Breast epithelium (tissue), 3 donors: ENCODE measurements around the gene ERC1.

Experiments
- POLR2A ChIP-seq: fragments of 450-650 bp; IDR thresholded peaks from one replicate; pipeline ENCODE4 v1.6.1; 2016; ENCODE audit warnings: antibody characterized with exemption, mild to moderate bottlenecking, moderate library complexity
- POLR2AphosphoS5 ChIP-seq, 3 donors: sonication (generic); formaldehyde crosslinking; IDR thresholded peaks; one replicate each; pipeline ENCODE4 v1.6.1; 2017; ENCODE audit warnings: antibody characterized with exemption in 3 of 3
- TF ChIP-seq, protein P1 (sequence below), 3 donors: fragments of 450-650 bp; IDR thresholded peaks; one replicate each; pipeline ENCODE4 v1.5.1; 2016 to 2017; ENCODE audit warnings: antibody characterized with exemption in 3 of 3, mild to moderate bottlenecking in 3 of 3, moderate library complexity in 3 of 3

- TF ChIP-seq POLR2A (no peak), POLR2AphosphoS5 (IDR thresholded peaks at IDR 0.05) (no peak)
- TF ChIP-seq, protein P1, sequence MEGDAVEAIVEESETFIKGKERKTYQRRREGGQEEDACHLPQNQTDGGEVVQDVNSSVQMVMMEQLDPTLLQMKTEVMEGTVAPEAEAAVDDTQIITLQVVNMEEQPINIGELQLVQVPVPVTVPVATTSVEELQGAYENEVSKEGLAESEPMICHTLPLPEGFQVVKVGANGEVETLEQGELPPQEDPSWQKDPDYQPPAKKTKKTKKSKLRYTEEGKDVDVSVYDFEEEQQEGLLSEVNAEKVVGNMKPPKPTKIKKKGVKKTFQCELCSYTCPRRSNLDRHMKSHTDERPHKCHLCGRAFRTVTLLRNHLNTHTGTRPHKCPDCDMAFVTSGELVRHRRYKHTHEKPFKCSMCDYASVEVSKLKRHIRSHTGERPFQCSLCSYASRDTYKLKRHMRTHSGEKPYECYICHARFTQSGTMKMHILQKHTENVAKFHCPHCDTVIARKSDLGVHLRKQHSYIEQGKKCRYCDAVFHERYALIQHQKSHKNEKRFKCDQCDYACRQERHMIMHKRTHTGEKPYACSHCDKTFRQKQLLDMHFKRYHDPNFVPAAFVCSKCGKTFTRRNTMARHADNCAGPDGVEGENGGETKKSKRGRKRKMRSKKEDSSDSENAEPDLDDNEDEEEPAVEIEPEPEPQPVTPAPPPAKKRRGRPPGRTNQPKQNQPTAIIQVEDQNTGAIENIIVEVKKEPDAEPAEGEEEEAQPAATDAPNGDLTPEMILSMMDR (IDR thresholded peaks at IDR 0.05), result no peak
These were observed 206.4 kb downstream of the ERC1 start for GRCh38 chr12:1197264-1198018.
